DND-41 (cell line): ENCODE results near the gene FAM241B.

Experiments used
- ATAC-seq: fragments of 200-7000 bp; cut with Tn5 transposase; 3 replicates; pipeline ENCODE4 v1.9.1; 2021; ENCODE audit warnings: low read depth; ENCODE audit not compliant: insufficient read depth
- DNase-seq: peaks from one replicate; pipeline ENCODE4 v3.0.0-alpha.2; 2020
- H2AFZ ChIP-seq: 2 replicates; pipeline ENCODE4 v1.6.0; 2012; ENCODE audit warnings: low read depth, low read length
- H3K27ac ChIP-seq: 2 replicates; pipeline ENCODE4 v1.5.1; 2012; ENCODE audit warnings: low read length, inconsistent platforms
- H3K27me3 ChIP-seq: fragments of 200-600 bp; sonication (generic); 2 replicates; pipeline ENCODE4 v1.6.0; 2012; ENCODE audit warnings: low read length, mild to moderate bottlenecking, inconsistent platforms; ENCODE audit not compliant: insufficient read depth, poor library complexity
- H3K36me3 ChIP-seq: 2 replicates; pipeline ENCODE4 v1.5.1; 2012; ENCODE audit warnings: low read length, inconsistent platforms; ENCODE audit not compliant: insufficient read depth
- H3K4me1 ChIP-seq: 2 replicates; pipeline ENCODE4 v1.5.1; 2012; ENCODE audit warnings: mild to moderate bottlenecking, low read length; ENCODE audit not compliant: insufficient read depth
- H3K4me2 ChIP-seq: 2 replicates; pipeline ENCODE4 v1.6.0; 2012; ENCODE audit warnings: mild to moderate bottlenecking, moderate library complexity, low read length, inconsistent platforms; ENCODE audit not compliant: insufficient read depth
- H3K4me3 ChIP-seq, 2 experiments: fragments of 200-600 bp in 1 of 2; shearing (Covaris generic) in 1 of 2; 2 replicates each; pipeline ENCODE4 v1.5.1; 2012 to 2016; ENCODE audit warnings: inconsistent platforms in 2 of 2, low read length in 2 of 2, mild to moderate bottlenecking in 2 of 2, low read depth in 1 of 2, moderate library complexity in 1 of 2
- H3K79me2 ChIP-seq: 2 replicates; pipeline ENCODE4 v1.6.0; 2012; ENCODE audit warnings: low read length, inconsistent platforms; ENCODE audit not compliant: insufficient read depth
- H3K9ac ChIP-seq: 2 replicates; pipeline ENCODE4 v1.6.0; 2012; ENCODE audit warnings: low read depth, mild to moderate bottlenecking, inconsistent platforms, low read length, moderate library complexity
- H3K9me3 ChIP-seq: 2 replicates; pipeline ENCODE4 v1.5.1; 2012; ENCODE audit warnings: low read length, moderate library complexity, mild to moderate bottlenecking, inconsistent platforms; ENCODE audit not compliant: insufficient read depth, severe bottlenecking
- H4K20me1 ChIP-seq: 2 replicates; pipeline ENCODE4 v1.6.0; 2012; ENCODE audit warnings: low read length; ENCODE audit not compliant: insufficient read depth
- EZH2 ChIP-seq: IDR thresholded peaks from 3 replicates; pipeline ENCODE4 v1.6.1; 2012; ENCODE audit warnings: borderline replicate concordance, low read depth, mild to moderate bottlenecking, moderate library complexity, low read length, inconsistent platforms; ENCODE audit not compliant: severe bottlenecking
- TF ChIP-seq, protein P1 (sequence below): IDR thresholded peaks from 2 replicates; pipeline ENCODE4 v1.5.1; 2012; ENCODE audit warnings: borderline replicate concordance, low read length, moderate library complexity, mild to moderate bottlenecking; ENCODE audit not compliant: poor library complexity, severe bottlenecking; ENCODE audit errors: extremely low read depth

The FAM241B gene

DNA sequence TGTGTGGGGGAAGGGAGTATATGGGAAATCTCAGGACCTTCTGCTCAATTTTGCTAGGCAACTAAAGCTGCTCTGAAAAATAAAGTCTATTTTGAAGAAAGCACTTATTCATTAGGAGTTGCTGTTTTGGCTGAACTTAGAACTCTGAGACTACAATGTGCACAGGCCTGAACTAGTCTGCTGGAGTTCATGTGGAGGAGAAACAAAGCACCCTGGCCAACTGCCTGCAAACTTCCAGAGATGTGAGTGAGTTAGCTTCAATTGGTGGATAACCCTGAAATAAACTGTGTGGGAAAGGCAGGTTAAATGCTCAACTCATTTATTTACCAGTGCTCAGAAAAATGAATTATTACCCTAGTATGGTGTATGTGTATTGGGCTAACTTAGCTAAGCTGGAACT, 17.3 kb upstream of the FAM241B start:
- H3K9ac ChIP-seq, result no peak overlapping the region
- H3K4me3 ChIP-seq, result no peak overlapping the region
- H3K36me3 ChIP-seq, result no peaks in the 10 kb centered on the region
- no peaks in the 10 kb centered on the region for H3K4me1 ChIP-seq
- ATAC-seq, result no peak
- H4K20me1 ChIP-seq, result no peaks in the 10 kb centered on the region
- H2AFZ ChIP-seq, result no peak overlapping the region
- peaks cover 5% of the 10 kb centered on the region for H3K9me3 ChIP-seq
- TF ChIP-seq EZH2, result no peak
- TF ChIP-seq, protein P1, sequence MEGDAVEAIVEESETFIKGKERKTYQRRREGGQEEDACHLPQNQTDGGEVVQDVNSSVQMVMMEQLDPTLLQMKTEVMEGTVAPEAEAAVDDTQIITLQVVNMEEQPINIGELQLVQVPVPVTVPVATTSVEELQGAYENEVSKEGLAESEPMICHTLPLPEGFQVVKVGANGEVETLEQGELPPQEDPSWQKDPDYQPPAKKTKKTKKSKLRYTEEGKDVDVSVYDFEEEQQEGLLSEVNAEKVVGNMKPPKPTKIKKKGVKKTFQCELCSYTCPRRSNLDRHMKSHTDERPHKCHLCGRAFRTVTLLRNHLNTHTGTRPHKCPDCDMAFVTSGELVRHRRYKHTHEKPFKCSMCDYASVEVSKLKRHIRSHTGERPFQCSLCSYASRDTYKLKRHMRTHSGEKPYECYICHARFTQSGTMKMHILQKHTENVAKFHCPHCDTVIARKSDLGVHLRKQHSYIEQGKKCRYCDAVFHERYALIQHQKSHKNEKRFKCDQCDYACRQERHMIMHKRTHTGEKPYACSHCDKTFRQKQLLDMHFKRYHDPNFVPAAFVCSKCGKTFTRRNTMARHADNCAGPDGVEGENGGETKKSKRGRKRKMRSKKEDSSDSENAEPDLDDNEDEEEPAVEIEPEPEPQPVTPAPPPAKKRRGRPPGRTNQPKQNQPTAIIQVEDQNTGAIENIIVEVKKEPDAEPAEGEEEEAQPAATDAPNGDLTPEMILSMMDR, result no peak
- DNase-seq, result no peak
- H3K27me3 ChIP-seq, result peaks cover 7% of the 10 kb centered on the region
- no peak overlapping the region for H3K4me2 ChIP-seq
- H3K27ac ChIP-seq, result no peak overlapping the region
- no peaks in the 10 kb centered on the region for H3K79me2 ChIP-seq

DNA sequence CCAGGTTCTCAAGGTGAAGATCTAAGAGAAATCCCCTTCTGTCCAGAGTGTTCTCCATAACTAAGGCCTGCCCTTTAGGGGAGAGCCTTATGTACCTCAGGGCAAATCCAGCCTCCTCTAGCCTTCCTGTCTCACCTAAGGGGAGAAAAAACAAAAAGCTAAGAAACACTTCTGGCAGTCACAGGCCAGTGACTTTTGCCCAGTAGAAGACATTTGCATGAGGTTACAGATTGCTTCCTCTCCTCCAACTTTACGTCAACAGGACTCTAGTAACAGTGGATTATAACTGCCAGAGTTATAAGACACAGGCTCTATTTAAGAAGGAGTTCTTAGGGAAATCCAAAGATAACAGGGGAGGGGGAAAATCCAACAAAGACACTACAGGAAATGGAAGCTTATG, 15.9 kb upstream of the FAM241B start:
- H3K27ac ChIP-seq, result no peak overlapping the region
- peaks cover 3% of the 10 kb centered on the region for H3K9me3 ChIP-seq
- no peak for DNase-seq

GRCh38 chr10:69616358-69616757, 13.7 kb upstream of the FAM241B start:
- Histone ChIP-seq H3K9ac (no peak overlapping the region), H3K4me1 (no peaks in the 10 kb centered on the region), H3K36me3 (no peaks in the 10 kb centered on the region), H3K4me2 (no peak overlapping the region), H4K20me1 (no peaks in the 10 kb centered on the region), H3K79me2 (no peaks in the 10 kb centered on the region), H3K9me3 (no peaks in the 10 kb centered on the region), H3K4me3 (no peak overlapping the region), H3K27me3 (peaks cover 7% of the 10 kb centered on the region), H3K27ac (no peak overlapping the region), H2AFZ (no peak overlapping the region)
- TF ChIP-seq, protein P1, result no peak
- TF ChIP-seq EZH2, result no peak
- DNase-seq (no peak), ATAC-seq (no peak)

More for the DNA sequence above, 15.9 kb upstream of the FAM241B start:
- no peak for ATAC-seq
- H3K9ac ChIP-seq, result no peak overlapping the region
- H3K79me2 ChIP-seq, result no peaks in the 10 kb centered on the region
- no peaks in the 10 kb centered on the region for H4K20me1 ChIP-seq
- H3K36me3 ChIP-seq, result no peaks in the 10 kb centered on the region
- H3K4me1 ChIP-seq, result no peaks in the 10 kb centered on the region
- no peak for TF ChIP-seq EZH2
- TF ChIP-seq, protein P1, result no peak
- no peak overlapping the region for H3K4me3 ChIP-seq
- no peak overlapping the region for H3K4me2 ChIP-seq
- H3K27me3 ChIP-seq, result peaks cover 7% of the 10 kb centered on the region
- H2AFZ ChIP-seq, result no peak overlapping the region

DNA sequence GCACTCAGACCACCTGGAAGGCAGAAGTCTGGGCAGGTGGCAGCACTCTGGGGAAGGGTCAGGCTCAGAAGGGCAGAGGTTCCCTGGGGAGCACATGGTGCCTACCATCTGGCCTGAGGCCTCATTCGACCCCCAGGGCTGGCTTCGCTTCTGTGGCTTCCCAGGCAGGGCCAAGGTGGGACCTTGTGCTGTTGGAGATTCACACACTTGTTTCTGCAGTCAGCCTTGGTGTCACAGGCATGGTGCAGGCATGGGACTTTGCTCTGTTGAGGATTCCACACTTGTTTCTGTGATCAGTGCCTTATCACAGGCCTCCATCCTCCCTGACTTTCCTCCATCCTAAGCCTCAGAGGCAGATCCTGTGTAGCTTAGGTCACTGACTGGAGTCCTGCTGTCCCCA, 11.3 kb upstream of the FAM241B start:
- Histone ChIP-seq H3K27me3 (peaks cover 7% of the 10 kb centered on the region), H3K9me3 (peaks cover 3% of the 10 kb centered on the region), H3K4me1 (no peaks in the 10 kb centered on the region), H4K20me1 (no peaks in the 10 kb centered on the region), H3K79me2 (no peaks in the 10 kb centered on the region), H3K9ac (no peak overlapping the region), H3K36me3 (no peaks in the 10 kb centered on the region), H2AFZ (no peak overlapping the region), H3K4me2 (no peak overlapping the region), H3K27ac (no peak overlapping the region), H3K4me3 (no peak overlapping the region)
- no peak for DNase-seq
- ATAC-seq, result no peak
- TF ChIP-seq EZH2, result no peak
- TF ChIP-seq, protein P1, result no peak
